ENCODE data around the gene TMEM120B. TPM values are rescaled to one million over a fixed set of nuclear protein-coding genes. Genes with fewer than 3 reads are reported as not detected.

Gene TMEM120B
- total RNA-seq, 2 donors from 2014 or later: 13.2 to 14.2 TPM

GRCh38 chr12:121823101-121823726 is 110.7 kb downstream of the TMEM120B start:
- Histone ChIP-seq H3K9me3 (no peaks in the 10 kb centered on the region), H3K27ac (no peak overlapping the region), H3K4me3 (no peak overlapping the region), H3K4me1 (no peaks in the 10 kb centered on the region), H3K27me3 (no peaks in the 10 kb centered on the region), H3K36me3 (replicated peaks in 1 of 2; ENCODE audit: insufficient read depth in 1 of 2, low read depth in 2 of 2) (peaks cover 21 to 51% of the 10 kb centered on the region in 2 donors)
- ATAC-seq (no peak), DNase-seq (no peak)
- TF ChIP-seq CTCF (IDR thresholded peaks at IDR 0.05) (no peak), POLR2A (IDR thresholded peaks at IDR 0.05) (no peak)
- intact Hi-C loops (cut with DNase I): no loop called here
- 81 to 86% methylated on average over 14 to 31 of the region's 36 CpGs for WGBS, 2 donors

- TF ChIP-seq CTCF (IDR thresholded peaks at IDR 0.05) (no peak), POLR2A (IDR thresholded peaks at IDR 0.05) (no peak)
- ATAC-seq (no peak), DNase-seq (no peak)
- intact Hi-C loops (cut with DNase I): no loop called here
- Histone ChIP-seq H3K4me3 (no peak overlapping the region), H3K36me3 (replicated peaks in 1 of 2; ENCODE audit: insufficient read depth in 1 of 2, low read depth in 2 of 2) (peaks cover 25 to 53% of the 10 kb centered on the region in 2 donors), H3K27me3 (no peaks in the 10 kb centered on the region), H3K9me3 (no peaks in the 10 kb centered on the region), H3K4me1 (no peaks in the 10 kb centered on the region), H3K27ac (no peak overlapping the region)
- 73 to 100% methylated on average over 1 to 12 of the region's 12 CpGs for WGBS, 2 donors
Measured at GRCh38 chr12:121823727-121824115, 111.2 kb downstream of the TMEM120B start.

- TF ChIP-seq POLR2A (IDR thresholded peaks at IDR 0.05) (no peak), CTCF (IDR thresholded peaks at IDR 0.05) (no peak)
- intact Hi-C loops (cut with DNase I): no loop called here
- ATAC-seq (peak; percentile 22), DNase-seq (no peak)
- Histone ChIP-seq H3K4me3 (no peak overlapping the region), H3K4me1 (no peaks in the 10 kb centered on the region), H3K27ac (no peak overlapping the region), H3K36me3 (replicated peaks in 1 of 2; ENCODE audit: insufficient read depth in 1 of 2, low read depth in 2 of 2) (peaks cover 20 to 47% of the 10 kb centered on the region in 2 donors), H3K27me3 (no peaks in the 10 kb centered on the region), H3K9me3 (no peaks in the 10 kb centered on the region)
- 80 to 89% methylated on average over 6 to 18 of the region's 18 CpGs for WGBS, 2 donors
Measured at GRCh38 chr12:121825041-121825523, 112.5 kb downstream of the TMEM120B start.

GRCh38 chr12:121826318-121827150 is 114.0 kb downstream of the TMEM120B start:
- intact Hi-C loops (cut with DNase I): no loop called here

More at GRCh38 chr12:121826318-121827150, 114.0 kb downstream of the TMEM120B start:
- Histone ChIP-seq H3K4me1 (no peaks in the 10 kb centered on the region), H3K4me3 (no peak overlapping the region), H3K36me3 (replicated peaks in 1 of 2; ENCODE audit: insufficient read depth in 1 of 2, low read depth in 2 of 2) (peaks cover 12 to 46% of the 10 kb centered on the region in 2 donors), H3K27me3 (no peaks in the 10 kb centered on the region), H3K27ac (no peak overlapping the region), H3K9me3 (no peaks in the 10 kb centered on the region)
- TF ChIP-seq CTCF (IDR thresholded peaks at IDR 0.05) (no peak), POLR2A (IDR thresholded peaks at IDR 0.05) (no peak)
- no peak for DNase-seq
- no peak for ATAC-seq
- 87 to 89% methylated on average over 16 to 18 of the region's 18 CpGs for WGBS, 2 donors

Measured in body of pancreas (tissue), 4 donors.